KOPT-K1 (cell line): ENCODE results near the gene THSD7B.
"Not testable (repeated sequence)": the region's sequence is repeated elsewhere in the genome, so short reads cannot be mapped to it uniquely, and the experiment has no call there.

Experiments
- H3K27ac ChIP-seq: fragments of 200-600 bp; sonication (generic); 2 replicates; pipeline ENCODE4 v1.5.1; 2016; ENCODE audit warnings: antibody characterized with exemption, mild to moderate bottlenecking, low read depth, low read length; ENCODE audit not compliant: poor library complexity, severe bottlenecking
- H3K36me3 ChIP-seq: fragments of 200-600 bp; sonication (generic); 2 replicates; pipeline ENCODE4 v1.5.1; 2017; ENCODE audit warnings: antibody characterized with exemption, mild to moderate bottlenecking, low read length, moderate library complexity; ENCODE audit not compliant: insufficient read depth
- H3K9me3 ChIP-seq: fragments of 200-600 bp; sonication (generic); 2 replicates; pipeline ENCODE4 v1.5.1; 2017; ENCODE audit warnings: antibody characterized with exemption, low read length, mild to moderate bottlenecking; ENCODE audit not compliant: insufficient read depth, poor library complexity, severe bottlenecking

THSD7B gene

DNA sequence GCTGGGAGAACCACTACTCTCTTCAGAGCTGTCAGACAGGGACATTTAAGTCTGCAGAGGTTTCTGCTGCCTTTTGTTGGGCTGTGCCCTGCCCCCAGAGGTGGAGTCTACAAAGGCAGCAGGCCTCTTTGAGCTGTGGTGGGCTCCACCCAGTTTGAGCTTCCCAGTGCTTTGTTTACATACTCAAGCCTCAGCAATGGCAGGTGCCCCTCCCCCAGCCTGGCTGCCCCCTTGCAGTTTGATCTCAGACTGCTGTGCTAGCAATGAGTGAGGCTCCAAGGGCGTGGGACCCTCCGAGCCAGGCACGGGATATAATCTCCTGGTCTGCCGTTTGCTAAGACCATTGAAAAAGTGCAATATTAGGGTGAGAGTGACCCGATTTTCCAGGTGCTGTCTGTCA lies 822.5 kb downstream of the THSD7B start:
- not testable (repeated sequence) for H3K9me3 ChIP-seq, H3K27ac ChIP-seq, H3K36me3 ChIP-seq

DNA sequence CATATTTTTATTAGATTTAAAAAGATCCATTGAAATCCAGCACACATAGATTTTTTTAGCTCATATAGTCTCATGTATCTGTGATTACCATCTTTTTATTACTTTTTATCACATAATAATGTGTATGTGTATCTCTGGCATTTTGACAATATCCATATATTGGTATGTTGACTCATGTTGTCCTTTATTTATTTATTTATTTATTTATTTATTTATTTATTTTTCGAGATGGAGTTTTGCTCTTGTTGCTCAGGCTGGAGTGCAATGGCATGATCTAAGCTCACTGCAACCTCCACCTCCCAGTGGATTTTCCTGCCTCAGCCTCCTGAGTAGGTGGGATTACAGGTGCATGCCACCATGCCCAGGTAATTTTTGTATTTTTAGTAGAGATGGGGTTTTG lies 823.2 kb downstream of the THSD7B start:
- H3K36me3 ChIP-seq, H3K9me3 ChIP-seq, H3K27ac ChIP-seq: not testable (repeated sequence)

DNA sequence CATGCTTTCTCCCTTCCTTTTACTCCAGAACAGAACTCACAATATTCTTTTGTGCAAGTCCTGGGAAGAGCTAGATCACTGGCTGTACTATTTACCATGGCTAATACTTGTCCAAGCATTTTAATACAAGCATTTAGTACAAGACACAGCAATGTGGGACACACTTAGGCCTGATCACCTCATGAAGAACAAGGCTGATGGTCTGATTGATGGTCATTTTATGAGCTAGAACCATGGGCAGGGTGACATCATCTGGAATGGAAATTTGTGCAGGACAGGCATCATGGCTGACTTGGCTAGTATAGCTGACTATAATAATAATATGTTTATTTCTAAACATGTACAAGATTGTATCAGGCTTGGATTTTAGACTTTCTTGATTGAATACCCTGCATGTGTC lies 824.8 kb downstream of the THSD7B start:
- Histone ChIP-seq H3K27ac (no peak overlapping the region), H3K36me3 (no peaks in the 10 kb centered on the region), H3K9me3 (no peaks in the 10 kb centered on the region)

DNA sequence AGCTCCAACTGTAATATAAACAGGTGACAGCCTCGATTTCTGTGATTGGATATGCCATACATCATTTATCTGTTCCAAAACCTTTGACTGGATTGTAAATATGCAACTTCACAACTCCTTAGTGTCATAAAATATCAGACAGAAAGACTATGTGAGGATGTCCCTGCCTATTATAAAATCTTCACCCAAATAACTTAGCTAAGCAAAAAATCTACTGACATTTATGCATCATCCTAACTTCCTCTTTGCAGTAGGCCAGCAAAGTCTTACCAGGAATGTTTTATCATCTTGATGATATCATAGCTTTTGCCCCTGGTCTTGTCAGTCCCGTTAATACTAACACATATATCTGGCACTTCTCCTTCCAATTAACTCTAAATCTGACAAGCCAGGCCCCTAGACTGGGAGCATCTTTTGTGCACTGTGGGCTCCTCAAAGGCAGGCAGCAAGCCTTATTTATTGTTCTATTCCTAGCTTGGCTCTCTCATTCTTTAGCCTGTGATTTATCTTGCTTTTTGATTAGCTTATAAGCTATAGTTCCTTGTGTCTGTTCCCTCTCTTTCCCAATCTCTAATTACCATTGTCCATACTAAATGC lies 842.5 kb downstream of the THSD7B start:
- no peaks in the 10 kb centered on the region for H3K36me3 ChIP-seq
- H3K27ac ChIP-seq = no peak overlapping the region
- H3K9me3 ChIP-seq = no peaks in the 10 kb centered on the region

DNA sequence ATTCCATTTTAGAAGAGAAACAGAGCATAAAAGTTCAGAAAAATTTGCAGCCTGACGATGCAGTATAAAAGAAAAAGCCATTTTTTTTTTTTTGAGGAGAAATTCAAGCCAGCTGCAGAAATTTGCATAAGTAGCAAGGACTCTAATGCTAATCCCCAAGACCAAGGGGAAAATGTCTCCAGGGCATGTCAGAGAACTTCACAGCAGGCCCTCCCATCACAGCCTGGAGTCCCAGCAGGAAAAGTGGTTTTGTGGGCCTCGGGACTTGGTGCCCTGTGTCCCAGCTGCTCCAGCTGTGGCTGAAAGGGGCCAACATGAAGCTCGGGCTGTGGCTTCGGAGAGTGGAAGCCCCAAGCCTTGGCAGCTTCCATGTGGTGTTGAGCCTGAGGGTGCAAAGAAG lies 873.6 kb downstream of the THSD7B start:
- Histone ChIP-seq H3K9me3 (no peaks in the 10 kb centered on the region), H3K27ac (no peak overlapping the region), H3K36me3 (no peaks in the 10 kb centered on the region)

DNA sequence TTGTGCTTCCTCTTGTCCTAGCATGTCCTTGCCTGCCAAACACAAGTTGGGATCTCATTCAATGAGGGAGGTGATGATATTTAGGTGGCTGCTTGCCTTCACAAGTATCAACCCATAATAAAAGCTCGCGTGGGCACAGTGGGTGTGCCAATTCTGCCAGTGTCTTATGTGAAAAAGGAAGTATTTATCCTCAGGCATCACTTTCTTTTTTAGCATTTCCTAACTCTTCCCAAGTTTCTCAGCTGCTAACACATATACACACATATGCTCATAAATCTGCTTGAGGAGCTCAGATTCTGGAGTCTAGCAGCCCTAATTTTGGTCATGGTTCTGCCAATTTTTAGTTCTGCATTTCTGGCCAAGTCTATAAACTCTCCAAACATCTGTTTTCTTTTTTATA lies 879.4 kb downstream of the THSD7B start:
- no peaks in the 10 kb centered on the region for H3K36me3 ChIP-seq
- no peak overlapping the region for H3K27ac ChIP-seq
- H3K9me3 ChIP-seq = no peaks in the 10 kb centered on the region

DNA sequence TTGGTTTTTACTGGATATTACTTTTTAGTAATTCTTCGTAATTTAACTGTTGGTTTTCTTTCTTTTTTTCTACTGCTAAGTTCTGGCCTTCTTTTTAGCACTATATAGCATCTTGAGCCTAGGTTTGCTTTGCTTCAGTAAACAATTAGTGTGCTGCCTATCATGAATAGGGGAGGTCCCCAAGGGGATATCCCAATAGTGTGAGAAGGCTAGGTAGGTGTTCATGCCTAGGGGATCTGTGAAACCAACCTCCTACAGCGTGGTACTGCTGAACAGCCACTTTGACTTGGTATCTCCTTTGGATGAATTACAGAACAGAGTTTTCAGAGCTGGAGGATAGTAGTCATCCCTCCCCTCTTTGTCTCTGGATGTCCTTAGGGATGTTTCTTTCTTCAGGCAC lies 888.7 kb downstream of the THSD7B start:
- Histone ChIP-seq H3K9me3 (no peaks in the 10 kb centered on the region), H3K27ac (no peak overlapping the region)

DNA sequence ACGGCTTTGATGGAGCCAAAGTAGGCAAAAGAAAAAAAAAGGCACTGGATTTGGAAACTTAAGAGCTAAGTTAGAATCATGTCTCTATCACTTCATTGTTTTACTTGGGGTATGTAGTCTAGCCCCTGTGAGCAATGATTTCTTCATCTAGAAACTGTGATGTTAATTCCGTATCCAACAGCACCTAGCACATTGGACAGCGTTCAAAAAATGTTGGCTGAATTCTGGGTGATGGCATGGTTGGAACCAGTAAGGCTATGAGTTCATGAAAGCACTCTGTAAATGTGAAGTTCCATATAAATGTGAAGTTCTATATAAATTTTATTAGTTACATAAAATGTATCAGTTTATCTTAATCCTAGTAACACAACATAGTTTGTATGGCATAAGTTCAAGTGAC lies 890.5 kb downstream of the THSD7B start:
- no peak overlapping the region for H3K27ac ChIP-seq
- no peaks in the 10 kb centered on the region for H3K9me3 ChIP-seq
- H3K36me3 ChIP-seq = no peaks in the 10 kb centered on the region

More for the DNA sequence above, 888.7 kb downstream of the THSD7B start:
- no peaks in the 10 kb centered on the region for H3K36me3 ChIP-seq

DNA sequence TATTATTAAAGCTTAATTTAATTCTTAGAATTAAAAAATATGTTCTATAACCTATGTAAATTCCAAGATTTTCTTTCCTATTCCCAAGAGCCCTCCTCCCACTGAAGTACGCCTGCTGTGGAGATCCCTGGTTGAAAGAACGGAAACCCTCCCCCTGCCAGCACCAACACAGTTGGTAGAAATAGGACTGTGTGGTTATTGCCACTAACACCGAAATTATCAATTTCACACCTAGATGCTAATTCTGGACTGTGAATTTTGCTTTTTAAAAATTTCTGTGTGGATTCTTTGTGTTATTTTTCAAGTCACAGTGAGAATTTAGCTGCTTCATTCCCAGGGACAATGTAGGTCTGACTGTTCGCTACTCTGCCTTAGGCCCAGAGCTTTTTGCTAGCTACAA lies 893.1 kb downstream of the THSD7B start:
- Histone ChIP-seq H3K27ac (no peak overlapping the region), H3K9me3 (no peaks in the 10 kb centered on the region), H3K36me3 (no peaks in the 10 kb centered on the region)

DNA sequence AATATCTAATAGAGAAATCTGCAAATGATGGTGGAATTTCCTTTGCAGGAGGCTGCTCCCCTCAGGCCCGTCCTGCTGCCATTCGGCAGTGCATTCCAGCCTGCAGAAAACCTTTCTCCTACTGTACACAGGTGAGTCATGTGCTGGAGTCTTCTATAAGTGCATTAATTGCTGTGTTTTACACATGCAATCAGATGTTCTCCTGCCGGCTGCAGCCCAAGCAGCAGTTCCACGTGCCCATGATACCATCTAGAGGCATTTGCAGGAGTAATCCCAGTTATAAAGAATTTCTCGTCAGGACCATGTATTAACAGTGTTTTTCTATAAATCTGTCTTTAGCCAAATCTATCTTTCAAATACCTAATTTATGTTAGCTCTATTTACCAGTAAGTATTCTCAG lies 894.3 kb downstream of the THSD7B start:
- no peak overlapping the region for H3K27ac ChIP-seq
- H3K9me3 ChIP-seq = no peaks in the 10 kb centered on the region
- H3K36me3 ChIP-seq = no peaks in the 10 kb centered on the region

DNA sequence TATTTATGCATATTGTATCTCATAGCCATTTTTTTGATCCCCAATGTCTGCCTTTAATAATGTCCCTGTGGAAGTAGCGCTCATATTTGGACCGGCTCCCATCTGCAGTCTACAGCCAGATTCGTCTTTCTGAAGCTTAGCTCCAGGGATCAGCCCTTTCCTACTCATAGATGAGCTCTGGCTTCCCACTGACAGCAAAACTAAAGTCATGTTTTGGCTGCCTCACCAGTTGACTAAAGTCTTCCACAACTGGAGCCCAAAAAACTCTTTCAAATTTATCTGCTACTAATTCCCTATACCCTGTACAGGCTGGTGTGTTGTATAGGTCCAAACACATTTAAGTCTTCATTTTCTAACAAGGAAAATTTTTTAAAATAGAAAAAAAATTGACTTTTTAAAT lies 904.8 kb downstream of the THSD7B start:
- Histone ChIP-seq H3K9me3 (no peaks in the 10 kb centered on the region), H3K36me3 (no peaks in the 10 kb centered on the region), H3K27ac (no peak overlapping the region)

DNA sequence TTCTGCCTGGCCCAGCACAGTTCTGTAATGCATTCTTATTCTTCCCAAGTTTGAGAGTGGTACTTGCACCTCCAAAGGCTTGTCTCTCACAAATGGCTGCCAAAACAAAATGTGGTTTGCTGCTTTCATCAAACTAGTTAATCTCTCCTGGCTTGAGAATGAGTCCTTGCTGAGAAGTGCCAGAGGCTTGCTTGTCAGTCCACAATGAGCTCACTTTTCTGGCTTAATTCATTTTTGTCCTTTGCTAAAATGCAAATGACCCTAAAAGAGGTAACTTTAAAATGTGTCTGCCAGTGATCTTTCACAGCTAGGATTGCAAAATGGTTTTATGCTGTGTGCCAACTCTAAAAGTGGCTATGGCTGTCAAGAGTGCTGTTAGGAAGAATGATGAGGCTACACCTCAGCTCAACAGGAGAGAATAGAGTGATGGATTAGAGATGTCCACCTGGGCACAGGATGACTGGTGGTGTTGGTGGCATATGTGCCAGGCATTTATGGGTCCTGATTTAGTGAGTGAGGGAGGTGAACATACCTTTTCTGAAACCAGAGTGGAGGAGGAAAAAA lies 907.7 kb downstream of the THSD7B start:
- Histone ChIP-seq H3K36me3 (no peaks in the 10 kb centered on the region), H3K27ac (no peak overlapping the region), H3K9me3 (no peaks in the 10 kb centered on the region)

DNA sequence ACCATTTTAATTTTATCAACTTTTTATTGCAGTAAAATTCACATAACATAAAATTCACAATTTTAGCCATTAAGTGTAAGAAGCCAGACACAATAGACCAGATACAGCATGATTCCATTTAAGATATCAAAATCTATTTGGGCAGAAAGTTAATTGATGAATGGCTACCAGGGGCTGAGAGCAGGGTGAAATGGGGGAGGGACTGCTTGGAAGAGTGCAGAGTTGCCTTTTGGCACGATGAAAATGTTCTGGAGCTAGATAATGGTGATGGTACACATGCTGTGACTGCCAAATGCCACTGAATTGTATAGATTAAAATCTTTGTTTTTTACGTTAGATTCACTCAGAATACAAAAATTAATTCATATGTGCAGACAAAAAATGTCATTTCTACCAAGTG lies 909.6 kb downstream of the THSD7B start:
- Histone ChIP-seq H3K9me3 (no peaks in the 10 kb centered on the region), H3K36me3 (no peaks in the 10 kb centered on the region), H3K27ac (no peak overlapping the region)

DNA sequence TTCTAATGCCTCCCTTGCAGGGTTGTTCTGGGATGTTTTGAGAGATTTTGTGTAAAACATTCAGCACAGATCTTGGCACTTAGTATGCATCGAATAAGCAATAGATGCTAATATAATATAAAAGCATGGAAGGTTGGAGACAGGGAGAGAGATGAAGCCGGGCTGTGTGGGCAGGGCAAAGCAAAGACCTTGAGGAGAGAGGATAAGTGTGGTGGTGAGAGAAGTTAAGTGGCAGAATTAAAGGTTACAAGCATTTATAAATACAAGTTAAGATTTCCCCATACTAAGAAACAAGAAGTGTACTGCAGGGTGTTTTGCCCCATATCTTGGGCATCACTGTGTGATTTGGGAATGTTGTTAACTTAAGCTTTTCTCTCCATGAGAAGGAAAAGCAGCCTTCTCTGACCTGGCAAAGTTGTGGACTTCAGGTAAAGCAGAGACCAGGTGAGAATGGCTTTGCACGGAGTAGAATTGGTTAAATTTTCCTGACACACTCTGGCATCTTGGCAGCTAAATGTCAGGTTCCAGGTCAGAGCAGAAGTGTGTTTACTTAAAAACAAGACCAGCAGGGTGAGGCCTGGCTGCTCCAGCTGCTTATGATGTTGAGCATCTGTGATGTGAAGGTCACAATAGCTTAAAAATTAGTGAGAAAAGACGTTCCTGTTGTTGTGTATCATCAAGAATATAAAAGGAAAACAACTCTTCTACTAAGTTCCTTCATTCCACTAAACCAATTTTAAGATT lies 910.4 kb downstream of the THSD7B start:
- Histone ChIP-seq H3K36me3 (no peaks in the 10 kb centered on the region), H3K9me3 (no peaks in the 10 kb centered on the region), H3K27ac (no peak overlapping the region)

DNA sequence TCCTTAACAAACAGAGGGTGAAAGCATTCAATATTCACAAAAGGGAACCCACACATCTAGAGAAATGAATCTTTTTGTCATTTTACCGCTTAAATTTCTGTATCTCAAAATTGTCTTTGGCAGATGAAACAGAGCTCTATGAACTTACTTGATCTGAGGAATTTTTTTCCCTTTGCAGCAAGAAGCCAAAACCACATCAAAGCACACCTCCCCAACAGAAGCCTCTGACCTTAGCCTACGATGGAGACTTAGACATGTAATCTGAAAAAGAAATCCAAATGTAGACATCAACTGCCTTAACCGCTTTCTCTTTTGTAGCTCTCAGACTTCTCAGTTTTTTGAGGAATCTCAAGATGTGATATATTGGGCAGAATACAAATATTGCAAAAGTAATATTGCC lies 911.0 kb downstream of the THSD7B start:
- no peaks in the 10 kb centered on the region for H3K36me3 ChIP-seq
- no peak overlapping the region for H3K27ac ChIP-seq
- H3K9me3 ChIP-seq = no peaks in the 10 kb centered on the region

DNA sequence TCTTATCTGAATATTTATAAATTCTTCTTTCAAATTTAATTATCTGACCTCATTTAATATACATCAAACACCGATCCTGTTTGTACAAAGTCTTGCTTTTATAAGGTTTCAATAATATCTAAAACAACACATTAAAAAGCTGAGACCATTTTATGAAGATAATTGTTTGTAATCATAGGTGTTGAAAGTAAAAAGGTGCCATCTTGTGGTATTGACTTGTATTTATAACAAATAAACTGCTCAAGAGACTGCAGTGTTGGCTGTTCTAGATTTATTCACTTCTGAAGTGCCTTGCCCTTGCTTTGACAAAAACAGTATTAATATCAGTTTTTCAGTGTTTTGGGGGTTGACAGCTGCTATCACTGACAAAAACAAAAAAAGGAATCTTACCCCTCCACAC lies 912.1 kb downstream of the THSD7B start:
- H3K36me3 ChIP-seq = no peaks in the 10 kb centered on the region
- no peak overlapping the region for H3K27ac ChIP-seq
- H3K9me3 ChIP-seq = no peaks in the 10 kb centered on the region
